GM12801 (cell line): ENCODE measurements around the gene MLH1.

Experiments used
- CTCF ChIP-seq: IDR thresholded peaks from one replicate; pipeline ENCODE4 v1.5.1; 2011; ENCODE audit warnings: control low read depth; ENCODE audit not compliant: insufficient read length; ENCODE audit errors: extremely low read depth

The MLH1 gene

GRCh38 chr3:37030588-37030987 lies 37.3 kb downstream of the MLH1 start:
- TF ChIP-seq CTCF: no peak

- no peak for TF ChIP-seq CTCF
Observed at GRCh38 chr3:37031096-37031682, 37.9 kb downstream of the MLH1 start.

- TF ChIP-seq CTCF: no peak
Observed at GRCh38 chr3:37032961-37033360, 39.6 kb downstream of the MLH1 start.

GRCh38 chr3:37037352-37037751 lies 44.0 kb downstream of the MLH1 start:
- TF ChIP-seq CTCF: no peak

GRCh38 chr3:37039161-37039846 lies 46.0 kb downstream of the MLH1 start:
- no peak for TF ChIP-seq CTCF

GRCh38 chr3:37040231-37040630 lies 46.9 kb downstream of the MLH1 start:
- no peak for TF ChIP-seq CTCF

- no peak for TF ChIP-seq CTCF
Observed at GRCh38 chr3:37041546-37042195, 48.4 kb downstream of the MLH1 start.
